ENCODE results near the gene CNTFR.

The CNTFR gene

GRCh38 chr9:34633851-34634550, 44.5 kb upstream of the CNTFR start:
- DNase-seq (ENCODE audit: low spot score), result peak; percentile 85
- peak; percentile 86 for TF ChIP-seq CTCF (IDR thresholded peaks at IDR 0.05; ENCODE audit: extremely low read depth, missing control alignments)

- no peak for DNase-seq (ENCODE audit: low spot score)
- TF ChIP-seq CTCF (IDR thresholded peaks at IDR 0.05; ENCODE audit: extremely low read depth, missing control alignments), result no peak
Observed at GRCh38 chr9:34633166-34633565, 43.6 kb upstream of the CNTFR start.

GRCh38 chr9:34630402-34631154, 41.1 kb upstream of the CNTFR start:
- TF ChIP-seq CTCF (IDR thresholded peaks at IDR 0.05; ENCODE audit: extremely low read depth, missing control alignments), result no peak
- no peak for DNase-seq (ENCODE audit: low spot score)

- no peak for TF ChIP-seq CTCF (IDR thresholded peaks at IDR 0.05; ENCODE audit: extremely low read depth, missing control alignments)
- DNase-seq (ENCODE audit: low spot score), result no peak
Observed at GRCh38 chr9:34629491-34629808, 39.9 kb upstream of the CNTFR start.

- TF ChIP-seq CTCF (IDR thresholded peaks at IDR 0.05; ENCODE audit: extremely low read depth, missing control alignments), result no peak
- DNase-seq (ENCODE audit: low spot score), result peak; percentile 67
Observed at GRCh38 chr9:34628656-34629490, 39.3 kb upstream of the CNTFR start, which contains the start of gene ARID3C. Gene ARID3C (minus strand): TSS chr9:34629066. CDS start chr9:34628014, 1,052 bp downstream.

GRCh38 chr9:34627716-34628655, 38.5 kb upstream of the CNTFR start:
- no peak for DNase-seq (ENCODE audit: low spot score)
- TF ChIP-seq CTCF (IDR thresholded peaks at IDR 0.05; ENCODE audit: extremely low read depth, missing control alignments), result no peak

Data from GM20000 (cell line).